BJ (cell line): ENCODE data around the gene PEA15. TPM values are rescaled to one million over a fixed set of nuclear protein-coding genes. Genes with fewer than 3 reads are reported as not detected.
A peak's percentile ranks its signal among the peaks of the same experiment; 100 is the strongest.

Experiments
- CTCF ChIA-PET: fragments of 350-600 bp; formaldehyde crosslinking; extraction: SDS; loops from one replicate; lab custom pipeline; 2021; ENCODE audit warnings: antibody characterized with exemption, inconsistent platforms; lab: Yijun Ruan, JAX
- POLR2A ChIA-PET: fragments of 300-600 bp; sonication (Branson Sonifier 250); formaldehyde crosslinking; extraction: SDS; loops from one replicate; lab custom pipeline; 2021; ENCODE audit warnings: antibody characterized with exemption; lab: Charles Lee
- DNase-seq: peaks from one replicate; pipeline ENCODE4 v3.0.0-alpha.2; 2011; ENCODE audit warnings: low read depth
- H3K27me3 ChIP-seq: 2 replicates; pipeline ENCODE4 v1.6.0; 2011; ENCODE audit warnings: low read length; ENCODE audit not compliant: control insufficient read depth, insufficient read depth
- H3K36me3 ChIP-seq: 2 replicates; pipeline ENCODE4 v1.5.1; 2011; ENCODE audit warnings: low read length; ENCODE audit not compliant: control insufficient read depth, insufficient read depth
- H3K4me3 ChIP-seq: 2 replicates; pipeline ENCODE4 v1.5.1; 2011; ENCODE audit warnings: low read depth, mild to moderate bottlenecking, control low read depth, low read length
- CTCF ChIP-seq: IDR thresholded peaks from 2 replicates; pipeline ENCODE4 v1.5.1; 2011; ENCODE audit warnings: low read depth, mild to moderate bottlenecking, control low read depth, inconsistent platforms, low read length, moderate library complexity; ENCODE audit not compliant: insufficient read depth
- polyA plus RNA-seq: library from polyadenylated mRNA; depleted of rRNA; stranded (reverse); fragments of >200 nt; gene quantifications from 2 replicates; pipeline ENCODE4 v1.2.3, GENCODE V29; 2011

The PEA15 gene
- polyA plus RNA-seq, 1 experiment: 1,035 TPM

- Histone ChIP-seq H3K36me3 (no peaks in the 10 kb centered on the region), H3K4me3 (no peak overlapping the region), H3K27me3 (no peaks in the 10 kb centered on the region; the same call in 1 of the 2 replicates)
- no peak for TF ChIP-seq CTCF
- DNase-seq: no peak
- CTCF ChIA-PET: interaction anchor here (1.0 to 3.6 kb wide), 6 partner anchors 11 to 92 kb away, joined by 3 to 22 read pairs (median 4); no protein-coding TSS in a partner anchor
- POLR2A ChIA-PET: no interaction called here
Observed at GRCh38 chr1:160159846-160160245, 45.3 kb upstream of the PEA15 start.

DNA sequence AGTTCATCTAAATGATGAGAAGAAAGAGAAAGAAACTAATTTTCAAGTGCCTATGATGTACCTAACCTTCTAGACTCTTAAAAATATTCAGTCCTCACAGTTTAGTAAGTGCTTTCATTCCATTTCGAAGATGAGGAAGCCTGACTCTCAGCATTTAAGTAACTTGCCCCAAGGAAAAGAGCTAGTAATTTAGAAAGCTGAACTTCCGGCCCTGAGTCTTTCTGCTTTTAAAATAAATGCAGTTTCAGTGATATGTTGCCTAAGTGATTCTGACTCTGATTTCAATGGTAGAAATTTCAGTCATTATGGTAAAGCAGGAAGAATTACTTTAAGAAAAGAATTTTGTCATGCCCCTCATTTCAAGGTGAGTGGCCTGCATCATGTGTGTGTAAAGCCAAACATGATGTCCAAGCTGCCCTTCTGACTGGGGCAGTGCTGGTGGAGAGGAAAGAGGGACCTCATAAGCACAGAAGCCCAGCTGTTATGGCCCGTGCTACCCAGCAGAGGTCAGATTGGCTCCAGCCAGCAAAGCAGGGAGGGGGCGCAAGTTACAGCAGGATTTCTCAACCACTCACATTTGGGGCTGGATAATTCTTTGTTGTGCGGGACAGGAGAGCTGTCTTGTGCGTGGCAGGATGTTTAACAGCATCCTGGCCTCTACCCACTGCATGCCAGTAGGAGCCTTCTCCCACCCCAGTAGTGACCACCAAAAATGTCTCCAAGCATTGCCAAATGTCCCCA lies 43.0 kb upstream of the PEA15 start:
- Histone ChIP-seq H3K27me3 (no peaks in the 10 kb centered on the region; the same call in 1 of the 2 replicates), H3K4me3 (no peak overlapping the region), H3K36me3 (no peaks in the 10 kb centered on the region)
- DNase-seq: no peak
- ChIA-PET CTCF (interaction anchor here (0.6 to 3.6 kb wide), 17 partner anchors 10 to 363 kb away, joined by 3 to 22 read pairs (median 4); no protein-coding TSS in a partner anchor), POLR2A (no interaction called here)
- peak; percentile 65 for TF ChIP-seq CTCF

DNA sequence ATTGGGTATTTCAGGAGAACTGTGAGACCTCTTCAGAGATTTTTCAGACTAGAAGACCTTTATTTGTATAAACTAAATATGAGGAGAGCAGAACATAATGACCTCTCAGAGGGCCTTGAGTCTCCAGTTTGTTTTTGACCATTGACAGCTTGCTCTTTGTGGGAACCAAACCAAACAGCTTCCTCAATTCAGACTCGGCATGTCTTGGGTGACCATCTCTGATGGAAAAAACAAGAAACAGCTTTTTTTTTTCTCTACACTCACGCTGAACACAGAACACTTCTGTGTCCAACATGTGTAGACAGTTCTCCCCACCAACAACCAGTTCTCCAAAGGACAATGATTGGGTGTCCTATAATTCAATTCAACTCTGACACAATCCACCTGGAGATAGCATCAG lies 42.3 kb upstream of the PEA15 start:
- ChIA-PET CTCF (interaction anchor here (0.6 to 3.1 kb wide), 15 partner anchors 9 to 159 kb away, joined by 3 to 22 read pairs (median 4); no protein-coding TSS in a partner anchor), POLR2A (no interaction called here)
- Histone ChIP-seq H3K27me3 (no peaks in the 10 kb centered on the region; the same call in 1 of the 2 replicates), H3K36me3 (no peaks in the 10 kb centered on the region), H3K4me3 (no peak overlapping the region)
- TF ChIP-seq CTCF: no peak
- no peak for DNase-seq

DNA sequence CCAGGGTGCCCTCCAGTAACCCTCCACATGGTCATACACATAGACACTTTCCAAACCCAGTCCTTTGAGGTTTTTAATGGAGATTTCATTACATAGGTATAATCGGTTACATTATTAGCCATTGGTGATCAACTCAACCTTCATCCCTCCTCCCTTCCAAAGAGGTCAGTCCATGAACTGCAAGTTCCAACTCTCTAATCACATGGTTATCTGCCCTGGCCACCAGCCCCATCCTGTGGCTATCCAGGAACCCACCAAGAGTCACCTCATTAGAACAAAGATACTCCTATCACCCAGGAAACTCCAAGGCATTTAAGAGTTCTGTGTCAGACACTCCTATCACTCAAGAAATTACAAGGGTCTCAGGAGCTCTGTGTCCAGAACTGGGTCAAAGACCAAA lies 41.6 kb upstream of the PEA15 start:
- POLR2A ChIA-PET: interaction anchor here (0.6 kb wide), 1 partner anchor 57 kb away, joined by 3 read pairs; no protein-coding TSS in a partner anchor
- no peaks in the 10 kb centered on the region for H3K36me3 ChIP-seq
- H3K4me3 ChIP-seq: no peak overlapping the region
- H3K27me3 ChIP-seq: no peaks in the 10 kb centered on the region; the same call in 1 of the 2 replicates
- CTCF ChIA-PET: interaction anchor here (0.6 to 1.7 kb wide), 7 partner anchors 27 to 85 kb away, joined by 3 to 6 read pairs (median 4); no protein-coding TSS in a partner anchor
- DNase-seq: no peak
- TF ChIP-seq CTCF: peak; percentile 20; the same call in 1 of the 2 replicates

GRCh38 chr1:160164121-160164520 lies 41.1 kb upstream of the PEA15 start:
- CTCF ChIA-PET: interaction anchor here (0.6 to 1.6 kb wide), 5 partner anchors 32 to 85 kb away, joined by 3 to 6 read pairs (median 4); no protein-coding TSS in a partner anchor

More at GRCh38 chr1:160164121-160164520, 41.1 kb upstream of the PEA15 start:
- H3K4me3 ChIP-seq: no peak overlapping the region
- DNase-seq: no peak
- POLR2A ChIA-PET: interaction anchor here (0.6 kb wide), 1 partner anchor 57 kb away, joined by 3 read pairs; no protein-coding TSS in a partner anchor
- no peak for TF ChIP-seq CTCF
- no peaks in the 10 kb centered on the region for H3K36me3 ChIP-seq
- no peaks in the 10 kb centered on the region; the same call in 1 of the 2 replicates for H3K27me3 ChIP-seq
